T-helper 1 cell treated with Interleukin-12 subunit alpha and Interleukin-12 subunit beta and Interleukin-4 antibody, amounts not matched to agents 30 ng/mL and 1 ng/mL, for 36 hours (primary cell): ENCODE results near the gene CHST8. TPM values are rescaled to one million over a fixed set of nuclear protein-coding genes. Genes with fewer than 3 reads are reported as not detected.
"Not testable (repeated sequence)": the region's sequence is repeated elsewhere in the genome, so short reads cannot be mapped to it uniquely, and the experiment has no call there.

Experiments used
- intact Hi-C: fragments of 100-400 bp; cut with micrococcal nuclease; formaldehyde crosslinking; loops from one replicate; pipeline ENCODE4 v1.15.1; 2024
- total RNA-seq: library from RNA; stranded (reverse); gene quantifications from 2 replicates; pipeline ENCODE4 v1.2.3, GENCODE V29; 2022

The CHST8 gene
- total RNA-seq, 1 donor from 2014 or later, result not detected

DNA sequence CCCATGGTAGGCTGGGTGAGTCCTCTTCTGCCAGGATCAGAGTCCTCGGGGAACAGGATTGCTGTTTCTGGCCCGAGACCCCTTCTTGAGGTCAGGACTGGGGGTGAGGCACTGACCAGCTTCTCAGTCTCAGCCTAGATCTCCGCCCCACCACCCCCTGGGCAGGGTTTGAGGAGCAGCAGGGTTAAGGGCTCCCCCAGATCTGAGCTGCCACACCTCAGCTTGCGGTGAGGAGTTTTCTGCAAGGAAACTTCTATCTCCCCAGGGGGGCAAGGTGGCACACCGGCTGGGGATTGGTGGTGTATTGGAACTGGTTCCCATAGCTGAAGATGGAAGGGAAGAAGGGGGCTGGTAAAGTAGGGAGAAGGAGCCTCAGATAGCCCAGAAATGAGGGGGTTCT, 19.5 kb downstream of the CHST8 start:
- intact Hi-C loops, result no loop called here

DNA sequence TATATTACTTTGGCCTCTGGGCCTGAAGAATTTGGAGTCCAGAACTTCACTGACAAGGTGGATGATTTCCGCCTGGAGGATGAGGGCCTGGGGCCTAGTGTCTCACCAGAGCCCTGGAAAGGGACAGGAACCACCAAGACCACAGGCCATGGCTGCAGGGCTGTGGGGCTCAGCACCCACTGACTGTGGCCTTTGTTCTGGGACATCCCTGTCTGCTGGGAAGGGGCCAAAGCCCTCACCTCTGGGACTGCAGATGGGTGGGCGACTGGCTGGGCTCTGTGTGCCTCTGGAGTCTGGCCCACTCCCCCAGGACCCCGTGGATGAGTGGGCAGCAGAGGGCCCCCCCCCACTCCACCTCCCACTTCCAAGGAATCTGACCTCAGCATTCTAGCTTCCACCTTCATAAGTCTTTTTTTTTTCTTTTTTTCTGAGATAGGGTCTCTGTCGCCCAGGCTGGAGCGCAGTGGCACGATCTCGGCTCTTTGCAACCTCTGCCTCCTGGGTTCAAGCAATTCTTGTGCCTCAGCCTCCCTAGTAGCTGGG, 20.3 kb downstream of the CHST8 start:
- intact Hi-C loops, result no loop called here

DNA sequence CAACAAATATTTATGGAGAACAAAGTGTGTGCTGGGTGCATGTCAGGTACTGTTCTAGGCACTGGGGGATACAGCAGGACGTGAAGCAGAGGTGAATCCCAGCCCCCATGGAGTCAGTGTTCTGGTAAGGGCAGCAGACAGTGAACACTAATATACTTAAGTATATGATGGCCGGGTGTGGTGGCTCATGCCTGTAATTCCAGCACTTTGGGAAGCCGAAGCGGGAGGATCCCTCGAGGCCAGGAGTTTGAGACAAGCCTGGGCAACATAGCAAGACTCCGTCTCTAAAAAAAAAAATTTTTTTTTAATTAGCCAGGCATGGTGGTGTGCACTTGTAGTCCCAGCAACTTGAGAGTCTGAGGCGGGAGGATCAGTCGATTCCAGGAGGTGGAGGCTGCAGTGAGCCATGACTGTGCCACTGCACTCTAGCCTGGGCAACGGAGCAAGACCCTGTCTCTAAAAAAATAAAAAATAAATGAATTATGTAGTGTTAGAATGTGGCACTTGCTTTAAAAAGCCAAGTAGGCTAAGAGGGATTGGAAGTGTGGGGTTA, 22.6 kb downstream of the CHST8 start:
- intact Hi-C loops, result no loop called here

DNA sequence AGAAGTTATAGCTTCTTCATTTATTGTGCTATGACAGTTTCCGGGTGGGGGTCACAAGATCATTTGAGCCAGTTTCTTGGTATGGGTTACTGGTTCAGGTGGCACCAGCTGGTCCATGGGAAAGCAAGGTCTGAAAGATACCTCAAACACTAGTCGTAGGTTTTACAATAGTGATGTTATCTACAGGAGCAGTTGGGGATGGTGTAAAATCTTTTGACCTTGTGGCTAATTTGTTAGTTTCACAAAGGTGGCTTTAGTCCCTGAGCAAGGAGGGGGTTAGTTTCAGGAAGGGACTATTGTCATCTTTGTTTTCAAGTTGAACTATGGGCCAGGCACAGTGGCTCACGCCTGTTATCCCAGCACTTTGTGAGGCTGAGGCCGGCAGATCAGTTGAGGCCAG, 24.6 kb downstream of the CHST8 start:
- intact Hi-C loops, result no loop called here

DNA sequence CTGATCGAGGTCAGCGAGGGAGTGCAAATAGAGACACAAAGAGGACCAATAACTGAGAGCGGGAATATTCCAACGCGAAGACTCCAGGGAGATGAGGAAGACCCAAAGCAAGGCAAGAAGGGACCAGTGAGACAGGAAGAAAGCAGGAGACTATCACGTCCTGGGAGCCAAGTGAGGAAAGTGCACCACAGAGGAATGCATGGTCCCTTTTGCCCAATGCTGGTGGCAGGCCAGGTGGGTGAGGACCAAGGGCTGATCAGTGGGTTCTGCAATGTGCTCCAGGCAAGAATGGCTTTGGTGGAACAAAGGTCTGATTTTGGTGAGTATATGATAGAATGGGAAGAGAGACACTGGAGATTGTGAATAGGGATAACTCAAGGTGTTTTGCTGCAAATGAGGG, 25.4 kb downstream of the CHST8 start:
- intact Hi-C loops, result no loop called here

DNA sequence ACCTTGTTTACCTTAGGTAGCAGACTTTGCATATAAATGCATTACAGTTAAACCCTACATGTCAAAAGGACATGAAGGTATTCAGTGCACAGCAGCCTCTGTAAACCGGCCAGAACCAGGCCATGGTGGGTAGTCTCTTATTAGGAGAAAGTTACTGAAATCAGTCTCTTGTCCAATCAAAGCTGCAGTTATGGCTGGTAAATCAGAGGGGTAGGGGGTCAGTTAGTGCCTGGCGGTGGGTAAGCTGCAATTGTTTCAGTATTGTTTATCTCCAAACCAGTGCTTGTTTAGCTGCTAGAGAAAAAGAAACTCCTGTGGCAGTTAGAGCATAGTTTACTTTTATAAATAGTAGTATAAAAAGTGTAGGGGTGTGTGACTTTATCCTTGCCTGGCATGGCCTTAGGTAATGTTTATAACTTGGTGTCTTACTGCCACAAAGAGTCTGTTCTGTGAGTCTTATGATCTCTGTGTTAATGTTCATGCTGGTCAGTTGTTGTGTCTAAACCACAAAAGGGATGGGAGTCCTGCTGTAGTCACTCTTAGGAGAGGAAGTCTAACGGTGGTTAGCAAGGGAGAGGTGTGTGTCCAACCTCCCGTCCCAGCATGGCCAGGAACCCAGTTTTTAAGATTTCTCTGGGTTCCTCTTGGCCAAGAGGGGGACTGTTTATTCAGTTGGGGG, 28.0 kb downstream of the CHST8 start:
- intact Hi-C loops, result no loop called here

DNA sequence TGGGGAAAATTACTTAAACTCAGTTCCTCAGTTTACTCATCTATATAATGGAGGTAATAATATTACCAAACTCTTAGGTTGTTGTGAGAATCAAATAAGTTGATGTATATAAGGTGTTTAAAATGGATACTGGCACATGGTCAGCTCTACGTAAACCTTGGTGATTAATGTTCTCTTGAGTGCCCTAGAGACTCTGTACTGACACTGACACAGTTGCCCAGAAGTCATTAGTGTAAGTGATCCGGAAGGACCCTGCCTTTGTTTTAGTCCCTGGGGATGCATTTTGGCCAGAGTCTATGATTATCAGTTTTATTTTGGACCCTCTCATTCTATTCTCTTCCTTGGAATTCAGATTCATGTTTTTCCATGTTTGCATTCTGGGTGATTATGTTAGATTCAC, 31.9 kb downstream of the CHST8 start:
- intact Hi-C loops, result no loop called here

DNA sequence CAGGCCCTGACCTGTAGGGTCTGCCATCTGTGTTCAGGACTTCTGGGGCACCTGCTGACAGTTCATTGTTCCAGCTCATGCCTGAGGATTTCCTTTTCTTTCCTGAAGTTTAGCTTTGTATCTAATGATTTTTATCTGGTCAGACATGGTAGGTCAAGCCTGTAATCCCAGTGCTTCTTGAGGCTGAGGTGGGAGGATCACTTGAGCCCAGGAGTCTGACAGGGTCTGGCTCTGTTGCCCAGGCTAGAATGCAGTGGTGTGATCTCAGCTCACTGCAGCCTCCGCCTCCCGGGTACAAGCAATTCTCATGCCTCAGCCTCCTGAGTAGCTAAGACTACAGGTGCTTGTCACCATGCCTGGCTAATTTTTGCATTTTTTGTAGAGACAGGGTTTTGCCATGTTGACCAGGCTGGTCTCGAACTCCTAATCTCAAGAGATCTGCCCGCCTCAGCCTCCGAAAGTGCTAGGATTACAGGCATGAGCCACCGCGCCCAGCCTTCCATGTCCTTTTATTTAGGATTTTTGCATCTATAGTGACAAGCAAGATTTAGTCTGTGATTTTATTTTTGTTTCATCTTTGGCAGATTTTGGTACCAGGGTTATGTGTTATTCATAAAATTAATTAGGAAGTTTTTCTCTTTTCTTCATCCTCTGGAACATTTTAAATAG, 33.2 kb downstream of the CHST8 start:
- intact Hi-C loops, result no loop called here

DNA sequence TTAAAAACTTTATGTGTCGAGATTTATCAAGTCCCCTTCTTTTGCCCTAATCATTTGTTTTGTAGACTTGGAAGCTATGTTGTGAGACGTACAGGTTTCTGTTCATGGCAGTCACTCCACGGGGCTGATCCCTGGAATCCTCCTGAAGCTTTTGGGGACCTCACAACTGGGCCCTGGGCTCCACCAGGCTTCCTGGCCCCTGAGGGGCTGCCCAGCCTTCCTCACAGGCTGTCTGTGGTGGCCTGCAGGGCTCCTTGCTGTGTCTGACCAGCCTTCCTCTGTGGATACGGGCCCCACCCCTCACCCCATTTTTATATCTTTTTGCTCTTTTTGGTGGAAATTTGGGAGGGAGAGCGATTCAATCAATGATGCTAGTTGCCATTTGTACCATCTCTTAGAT, 38.1 kb downstream of the CHST8 start:
- intact Hi-C loops, result no loop called here

DNA sequence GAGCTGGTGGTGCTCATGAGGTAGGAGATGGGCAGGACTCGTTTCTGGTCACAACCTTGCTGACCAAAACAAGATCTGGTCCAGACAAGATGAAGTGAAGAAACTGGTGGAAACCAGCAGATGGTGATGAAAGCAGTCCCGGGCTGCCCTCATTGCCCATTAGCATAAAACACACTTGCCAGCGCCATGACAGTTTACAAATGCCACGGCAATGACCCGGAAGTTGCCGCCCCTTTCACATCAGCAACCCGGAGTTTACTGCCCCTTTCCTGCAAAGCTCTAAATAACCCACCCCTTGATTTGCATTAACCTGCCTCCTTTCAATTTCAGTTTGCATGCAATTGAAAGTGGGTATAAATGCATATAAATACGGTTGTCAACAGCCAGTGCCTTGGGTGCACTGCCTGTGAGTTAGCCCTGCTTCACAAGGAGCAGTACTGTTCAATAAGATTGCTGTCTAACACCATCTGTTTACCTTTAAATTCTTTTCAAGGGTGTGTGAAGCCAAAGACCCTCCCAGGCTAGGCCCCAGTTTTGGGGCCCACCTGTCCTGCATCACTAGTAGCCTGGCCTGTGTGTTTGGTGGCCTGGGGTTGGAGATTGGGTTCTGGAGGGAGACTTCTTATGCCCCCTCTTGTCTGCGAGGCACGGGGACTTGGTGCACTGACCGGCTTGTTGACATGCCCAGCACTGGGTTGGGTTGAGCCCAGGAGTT, 38.8 kb downstream of the CHST8 start:
- intact Hi-C loops, result no loop called here

DNA sequence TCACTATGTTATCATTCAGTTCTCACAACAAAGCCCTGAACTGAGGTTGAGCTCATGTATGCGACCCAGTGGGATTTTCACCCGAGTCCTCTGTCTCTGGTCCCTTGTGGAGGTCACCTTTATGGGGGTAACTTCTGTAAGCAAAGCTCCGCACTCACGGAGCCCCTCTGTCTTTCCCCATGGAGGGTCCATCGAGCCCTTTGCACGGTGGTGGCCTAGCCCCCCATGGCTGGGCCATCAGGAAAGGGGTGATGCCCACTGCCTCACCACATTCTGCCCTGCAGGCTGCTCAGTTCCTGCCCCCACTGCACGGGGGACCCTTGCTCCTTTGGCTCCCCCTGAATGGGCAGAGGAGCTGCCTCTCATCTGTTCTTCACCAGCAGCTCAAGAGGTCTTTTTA, 39.6 kb downstream of the CHST8 start:
- intact Hi-C loops, result no loop called here

DNA sequence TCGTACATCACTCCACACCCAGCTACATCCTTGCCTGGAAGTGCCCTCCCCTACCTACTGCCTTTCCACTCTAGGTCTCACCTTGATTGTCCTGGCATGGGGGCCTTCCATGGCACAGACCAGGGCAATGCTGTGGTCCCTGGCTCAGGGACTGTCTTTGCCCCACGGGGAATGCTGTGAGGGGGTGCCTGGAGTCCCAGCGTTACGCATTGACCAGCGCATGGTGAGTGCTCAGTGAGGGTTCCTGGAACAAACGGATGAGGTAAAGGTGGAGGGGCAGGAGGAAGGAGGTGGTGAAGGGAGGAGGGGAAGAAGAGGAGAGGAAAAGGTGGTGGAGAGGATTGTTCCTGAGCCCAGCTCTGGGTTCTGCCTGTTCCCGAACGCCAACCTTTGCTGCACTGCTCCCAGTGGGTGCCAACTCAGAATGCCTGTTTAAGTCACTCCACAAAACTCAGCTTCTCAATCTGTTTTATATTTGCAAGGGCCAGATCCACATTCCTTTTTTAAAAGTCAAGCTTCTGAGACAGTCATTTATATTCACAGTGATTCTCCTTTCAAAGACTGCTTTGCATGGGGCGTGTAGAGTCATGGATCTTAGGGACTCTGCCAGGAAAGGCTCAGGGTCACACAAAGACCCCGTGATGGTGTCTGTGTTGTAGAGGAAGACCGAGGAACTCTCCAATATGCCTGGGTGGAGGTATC, 40.8 kb downstream of the CHST8 start:
- intact Hi-C loops, result no loop called here

DNA sequence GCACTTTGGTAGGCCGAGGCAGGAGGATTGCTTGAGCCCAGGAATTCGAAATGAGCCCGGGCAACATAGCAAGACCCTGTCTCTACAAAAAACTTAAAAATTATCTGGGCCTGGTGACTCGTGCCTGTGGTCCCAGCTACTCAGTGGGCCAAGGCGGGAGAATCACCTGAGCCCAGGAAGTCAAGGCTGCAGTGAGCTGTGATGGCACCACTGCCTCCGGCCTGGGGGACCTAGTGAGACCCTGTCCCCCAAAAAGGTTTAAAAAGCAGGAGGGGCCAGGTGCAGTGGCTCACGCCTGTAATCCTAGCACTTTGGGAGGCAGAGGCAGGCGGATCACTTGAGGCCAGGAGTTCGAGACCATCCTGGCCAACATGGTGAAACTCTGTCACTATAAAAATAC, 41.6 kb downstream of the CHST8 start:
- intact Hi-C loops, result not testable (repeated sequence)

DNA sequence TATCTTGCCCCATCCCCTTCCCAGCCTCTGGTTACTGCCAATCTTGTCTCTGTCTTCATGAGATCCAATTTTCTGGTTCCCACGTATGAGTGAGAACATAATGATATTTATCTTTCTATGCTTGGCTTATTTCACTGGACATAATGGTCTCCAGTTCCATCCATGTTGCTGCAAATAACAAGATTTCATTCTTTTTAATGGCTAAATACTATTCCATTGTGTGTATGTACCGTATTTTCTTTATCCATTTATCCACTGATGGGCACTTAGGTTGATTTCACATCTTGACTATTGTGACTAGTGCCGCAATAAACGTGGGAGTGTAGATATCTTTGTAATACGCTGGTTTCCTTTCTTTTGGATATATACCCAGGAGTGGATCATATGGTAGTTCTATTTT, 43.0 kb downstream of the CHST8 start:
- intact Hi-C loops, result no loop called here

DNA sequence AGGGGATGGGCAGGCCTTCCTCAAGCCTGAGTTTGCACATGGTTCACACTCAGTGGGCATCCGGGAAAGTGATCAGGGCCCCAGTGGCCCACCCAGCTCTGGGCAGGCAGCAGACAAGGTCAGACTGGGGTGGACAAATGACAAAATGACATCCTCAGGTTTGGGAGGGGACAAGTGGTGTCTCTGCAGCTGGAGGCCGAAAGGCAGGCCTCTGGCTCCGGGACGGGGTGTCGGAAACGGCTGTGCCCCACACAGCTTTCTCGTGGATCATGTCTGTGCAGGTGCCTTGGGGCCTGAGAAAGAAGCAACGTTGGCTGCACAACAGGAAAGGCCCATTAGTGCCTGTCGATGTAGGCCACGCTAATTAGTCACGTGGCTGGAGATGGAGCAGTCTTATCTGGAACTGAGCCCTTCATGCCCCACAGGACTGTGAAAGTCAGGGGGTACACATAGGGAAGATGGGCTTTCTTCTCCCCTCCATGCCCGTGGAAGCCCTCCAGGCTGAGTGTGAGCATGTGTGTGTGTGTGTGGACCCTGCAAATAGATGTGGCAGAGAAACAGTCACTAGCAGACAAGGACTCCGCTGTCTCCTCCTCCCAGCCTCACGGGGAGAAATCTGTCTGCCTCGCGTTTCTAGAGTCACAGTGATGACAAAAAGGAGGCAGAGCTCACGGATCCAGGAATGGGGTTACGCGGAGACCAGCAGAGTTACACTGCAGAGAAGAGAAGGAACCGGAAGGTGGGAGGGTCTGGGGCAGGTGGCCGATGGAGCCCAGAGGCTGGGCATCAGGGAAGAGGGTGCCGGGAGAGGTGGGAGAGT, 44.2 kb downstream of the CHST8 start:
- intact Hi-C loops, result no loop called here

DNA sequence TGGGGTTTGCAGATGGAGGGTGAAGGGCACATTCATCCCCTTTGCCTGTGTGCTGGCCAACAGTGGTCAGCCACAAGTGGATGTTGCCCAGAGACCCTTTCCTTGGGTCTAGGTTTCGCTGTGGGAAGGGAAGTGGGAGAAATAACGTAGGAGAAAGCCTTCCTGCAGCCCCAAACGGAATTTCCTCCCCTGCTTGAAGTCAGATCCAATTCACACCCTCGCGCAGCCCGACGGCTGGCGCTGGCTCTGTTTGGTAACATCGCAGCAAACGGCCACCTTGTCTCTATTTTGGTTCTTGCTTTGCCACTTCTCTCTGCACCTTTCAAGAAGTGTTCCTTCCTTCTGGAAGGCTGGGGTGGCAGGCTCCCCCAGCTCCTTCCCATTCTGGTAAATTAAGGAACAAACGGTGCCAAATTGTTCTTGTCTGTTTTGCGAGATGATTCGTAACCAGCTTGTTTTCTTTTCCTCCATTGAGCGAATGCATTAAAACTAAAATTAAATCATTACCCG, 45.4 kb downstream of the CHST8 start:
- intact Hi-C loops, result no loop called here

DNA sequence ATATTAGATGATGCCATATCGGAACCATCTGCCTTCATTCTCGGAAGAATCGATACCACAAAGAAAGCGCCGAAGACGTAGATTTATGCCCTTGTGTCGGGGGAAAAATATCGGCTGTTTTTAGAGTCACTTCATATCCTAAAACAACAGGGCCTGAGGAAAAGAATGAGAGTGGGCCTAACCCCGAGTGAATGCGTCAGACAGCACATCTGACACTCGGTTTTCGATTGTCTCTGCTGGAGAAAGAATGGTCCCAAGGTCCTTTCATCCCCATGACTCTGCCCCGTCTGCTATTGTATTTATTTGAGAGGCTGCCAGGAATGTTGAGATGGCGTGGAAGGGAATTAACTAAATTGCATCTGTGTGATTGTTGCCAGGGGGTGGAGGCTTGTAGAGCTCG, 46.1 kb downstream of the CHST8 start:
- intact Hi-C loops, result no loop called here

DNA sequence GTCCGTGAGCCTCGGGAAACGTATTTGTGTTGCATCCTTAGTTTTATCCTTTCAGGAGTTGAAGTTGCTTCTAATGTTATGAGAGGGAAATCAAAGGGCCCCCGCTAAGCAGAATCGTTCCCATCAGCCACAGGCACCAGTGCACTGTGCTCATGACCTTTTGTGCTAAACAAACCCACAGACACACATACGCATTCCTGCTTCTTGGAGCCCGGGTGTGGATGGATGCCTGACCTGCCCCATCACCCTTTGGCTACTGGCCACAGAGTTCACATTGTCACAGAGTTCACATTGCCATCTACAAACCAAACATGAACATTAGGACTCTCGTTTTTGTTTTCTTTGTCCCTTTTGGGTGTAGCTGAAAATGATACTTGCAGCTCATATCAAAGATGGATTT, 47.2 kb downstream of the CHST8 start:
- intact Hi-C loops, result no loop called here

DNA sequence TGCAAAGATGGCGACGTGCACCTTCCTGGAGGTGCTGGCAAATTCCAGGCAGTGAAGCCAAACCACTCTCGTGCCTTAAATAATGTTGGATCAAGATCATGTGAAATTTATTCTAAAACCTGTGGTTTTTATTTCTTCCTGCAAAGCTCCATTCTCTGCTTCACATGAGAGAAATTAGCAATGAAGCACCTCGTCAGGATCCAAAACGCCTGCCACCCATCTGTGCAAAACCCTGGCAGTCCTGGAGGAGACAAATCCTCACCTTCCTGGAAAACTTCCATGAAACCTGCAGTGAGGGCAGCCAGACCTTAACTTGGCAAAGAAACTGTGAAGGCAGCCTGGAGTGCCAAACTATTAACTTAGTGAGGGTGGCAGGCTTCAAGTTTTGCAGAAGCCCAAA, 47.6 kb downstream of the CHST8 start:
- intact Hi-C loops, result no loop called here

DNA sequence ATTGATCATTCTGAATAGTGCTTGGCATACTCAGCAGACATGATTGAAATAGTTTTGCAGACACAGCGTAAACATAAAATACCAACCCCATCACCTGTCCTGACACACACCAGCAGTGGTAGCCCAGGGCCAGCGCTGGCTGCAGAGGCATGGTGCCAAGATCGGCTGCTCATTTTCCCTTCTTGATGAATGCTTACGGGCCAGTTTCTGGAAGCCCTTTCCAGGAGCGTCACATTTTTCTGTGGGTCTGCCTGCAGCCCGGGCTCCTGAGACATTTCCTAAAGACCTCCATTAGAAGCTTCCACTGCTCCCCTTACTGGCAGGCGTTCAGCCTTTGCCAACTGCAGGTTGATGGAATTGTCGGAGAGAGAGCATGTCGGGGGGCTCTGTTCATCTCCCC, 48.6 kb downstream of the CHST8 start:
- intact Hi-C loops, result no loop called here
